ENCODE data around the gene GLRX.

DNA sequence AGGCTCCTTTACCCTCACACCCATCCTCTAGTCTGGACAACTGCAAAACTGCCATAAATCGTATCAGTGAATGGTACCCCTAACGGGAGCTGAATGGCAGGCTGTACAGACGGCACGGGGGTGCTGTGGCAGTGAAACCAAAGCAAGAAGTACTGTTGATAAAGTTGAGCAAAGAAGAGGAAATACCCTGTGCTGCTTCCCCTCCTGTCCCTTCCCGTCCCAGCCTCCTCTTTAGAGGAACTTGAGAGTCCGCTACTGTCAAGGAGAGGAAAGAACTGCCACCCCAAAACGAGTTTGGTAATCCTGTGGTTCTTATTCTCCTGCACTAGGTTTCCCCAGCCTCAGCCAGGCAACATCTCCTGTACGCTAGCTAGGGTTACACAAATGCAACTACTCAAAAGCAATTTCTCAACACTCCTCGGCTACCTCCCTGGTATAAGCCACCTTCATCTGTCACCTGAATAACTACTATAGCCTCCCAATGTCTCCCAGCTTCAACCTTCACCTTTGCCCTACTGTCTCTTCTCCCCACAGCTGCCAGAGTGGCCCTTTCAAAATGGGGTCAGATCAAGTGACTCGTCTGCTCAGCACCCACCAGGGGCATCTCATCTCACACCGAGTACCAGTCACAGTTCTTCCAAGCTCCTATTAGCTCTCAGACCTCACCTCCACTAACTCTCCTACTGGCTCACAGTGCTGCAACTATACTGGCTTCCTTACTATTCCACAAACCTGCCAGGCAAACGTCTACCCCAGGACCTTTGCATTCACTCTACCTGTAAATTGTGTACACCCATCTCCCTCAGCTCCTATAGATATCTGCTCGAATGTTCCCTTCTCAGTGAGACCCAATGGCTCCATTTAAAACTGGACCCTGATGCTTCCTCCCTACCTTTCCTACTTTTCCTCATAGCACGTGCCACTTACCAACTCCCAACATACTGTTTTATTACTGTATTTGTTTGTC is 4.1 kb downstream of the GLRX start:
- TF ChIP-seq MED8 (CRISPR knock-in tag; IDR thresholded peaks at IDR 0.05; ENCODE audit: insufficient replicate concordance) (no peak), ZNF572 (CRISPR knock-in tag; IDR thresholded peaks at IDR 0.05) (no peak), ZNF552 (CRISPR knock-in tag; IDR thresholded peaks at IDR 0.05; ENCODE audit: borderline replicate concordance) (no peak), ZNF274 (CRISPR knock-in tag; IDR thresholded peaks at IDR 0.05) (no peak), NRL (CRISPR knock-in tag; IDR thresholded peaks at IDR 0.05; ENCODE audit: borderline replicate concordance) (no peak), ZNF564 (CRISPR knock-in tag; IDR thresholded peaks at IDR 0.05) (no peak), SP1 (IDR thresholded peaks at IDR 0.05) (no peak), SP1 (CRISPR knock-in tag; IDR thresholded peaks at IDR 0.05) (no peak), ZNF335 (CRISPR knock-in tag; IDR thresholded peaks at IDR 0.05) (no peak)
- TF ChIP-seq, protein P1, sequence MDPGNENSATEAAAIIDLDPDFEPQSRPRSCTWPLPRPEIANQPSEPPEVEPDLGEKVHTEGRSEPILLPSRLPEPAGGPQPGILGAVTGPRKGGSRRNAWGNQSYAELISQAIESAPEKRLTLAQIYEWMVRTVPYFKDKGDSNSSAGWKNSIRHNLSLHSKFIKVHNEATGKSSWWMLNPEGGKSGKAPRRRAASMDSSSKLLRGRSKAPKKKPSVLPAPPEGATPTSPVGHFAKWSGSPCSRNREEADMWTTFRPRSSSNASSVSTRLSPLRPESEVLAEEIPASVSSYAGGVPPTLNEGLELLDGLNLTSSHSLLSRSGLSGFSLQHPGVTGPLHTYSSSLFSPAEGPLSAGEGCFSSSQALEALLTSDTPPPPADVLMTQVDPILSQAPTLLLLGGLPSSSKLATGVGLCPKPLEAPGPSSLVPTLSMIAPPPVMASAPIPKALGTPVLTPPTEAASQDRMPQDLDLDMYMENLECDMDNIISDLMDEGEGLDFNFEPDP (CRISPR knock-in tag; conservative IDR thresholded peaks at IDR 0.05): no peak
- TF ChIP-seq, protein P2, sequence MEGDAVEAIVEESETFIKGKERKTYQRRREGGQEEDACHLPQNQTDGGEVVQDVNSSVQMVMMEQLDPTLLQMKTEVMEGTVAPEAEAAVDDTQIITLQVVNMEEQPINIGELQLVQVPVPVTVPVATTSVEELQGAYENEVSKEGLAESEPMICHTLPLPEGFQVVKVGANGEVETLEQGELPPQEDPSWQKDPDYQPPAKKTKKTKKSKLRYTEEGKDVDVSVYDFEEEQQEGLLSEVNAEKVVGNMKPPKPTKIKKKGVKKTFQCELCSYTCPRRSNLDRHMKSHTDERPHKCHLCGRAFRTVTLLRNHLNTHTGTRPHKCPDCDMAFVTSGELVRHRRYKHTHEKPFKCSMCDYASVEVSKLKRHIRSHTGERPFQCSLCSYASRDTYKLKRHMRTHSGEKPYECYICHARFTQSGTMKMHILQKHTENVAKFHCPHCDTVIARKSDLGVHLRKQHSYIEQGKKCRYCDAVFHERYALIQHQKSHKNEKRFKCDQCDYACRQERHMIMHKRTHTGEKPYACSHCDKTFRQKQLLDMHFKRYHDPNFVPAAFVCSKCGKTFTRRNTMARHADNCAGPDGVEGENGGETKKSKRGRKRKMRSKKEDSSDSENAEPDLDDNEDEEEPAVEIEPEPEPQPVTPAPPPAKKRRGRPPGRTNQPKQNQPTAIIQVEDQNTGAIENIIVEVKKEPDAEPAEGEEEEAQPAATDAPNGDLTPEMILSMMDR (CRISPR knock-in tag; IDR thresholded peaks at IDR 0.05): no peak

Data from HepG2 (cell line).